ENCODE data around the gene TAOK1. TPM values are rescaled to one million over a fixed set of nuclear protein-coding genes. Genes with fewer than 3 reads are reported as not detected.

TAOK1 gene
- total and polyA plus RNA-seq, 2 of the 13 experiments (the other 11 are each of a cell fraction or from before 2014, with no cell fraction given), result 14.1 to 23.0 TPM

DNA sequence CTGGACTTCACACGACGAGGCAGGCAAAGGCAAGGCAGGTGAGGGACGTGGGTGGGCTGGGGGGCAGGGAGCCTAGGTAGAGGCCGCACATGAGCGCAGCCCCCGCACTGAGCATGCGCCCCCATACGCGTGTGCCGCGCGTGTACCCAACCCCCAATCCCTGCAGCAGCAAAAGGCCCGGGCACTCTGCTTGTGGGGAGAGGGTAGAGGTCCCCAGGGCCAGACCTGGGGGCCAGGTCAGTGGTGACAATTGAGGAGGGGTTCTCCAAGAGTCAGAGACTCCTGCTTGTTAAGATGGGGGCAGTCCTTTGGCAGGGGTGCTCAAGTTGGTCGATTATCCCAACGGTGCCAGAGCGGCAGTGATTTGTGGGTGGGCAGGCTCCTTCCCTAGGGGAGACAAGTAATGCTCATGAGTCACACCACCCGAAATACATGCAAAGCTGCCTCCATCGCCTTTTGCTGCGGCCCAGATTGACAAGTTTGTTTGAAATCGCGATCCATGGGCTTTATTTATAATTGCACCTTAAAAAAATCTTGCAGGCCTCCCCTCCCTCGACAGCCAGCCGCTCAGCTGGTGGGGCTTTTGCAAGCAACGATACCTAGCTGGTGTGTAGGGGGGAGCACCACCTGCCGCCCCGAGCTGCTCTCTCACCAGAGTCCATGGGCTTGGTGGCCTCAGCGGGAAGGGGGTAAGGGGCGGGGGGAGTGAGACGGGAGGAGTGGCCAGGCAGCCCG is 200.4 kb downstream of the TAOK1 start (continued):
- no peak for TF ChIP-seq SMAD1 (CRISPR knock-in tag; IDR thresholded peaks at IDR 0.05; ENCODE audit: borderline replicate concordance, low read depth)
- TF ChIP-seq, protein P1, sequence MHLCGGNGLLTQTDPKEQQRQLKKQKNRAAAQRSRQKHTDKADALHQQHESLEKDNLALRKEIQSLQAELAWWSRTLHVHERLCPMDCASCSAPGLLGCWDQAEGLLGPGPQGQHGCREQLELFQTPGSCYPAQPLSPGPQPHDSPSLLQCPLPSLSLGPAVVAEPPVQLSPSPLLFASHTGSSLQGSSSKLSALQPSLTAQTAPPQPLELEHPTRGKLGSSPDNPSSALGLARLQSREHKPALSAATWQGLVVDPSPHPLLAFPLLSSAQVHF (CRISPR knock-in tag; IDR thresholded peaks at IDR 0.05), result 0 out of 2 replicates have a peak, but pooled peaks have one; percentile 43
- no peak for TF ChIP-seq NCOA2 (CRISPR knock-in tag; IDR thresholded peaks at IDR 0.05)
- TF ChIP-seq SOX13 (IDR thresholded peaks at IDR 0.05), result no peak
- TF ChIP-seq SOX13 (CRISPR knock-in tag; conservative IDR thresholded peaks at IDR 0.05 in 1 of 2, IDR thresholded peaks at IDR 0.05 in 1 of 2), result no peak
- TF ChIP-seq ZNF747 (CRISPR knock-in tag; IDR thresholded peaks at IDR 0.05; ENCODE audit: borderline replicate concordance), result no peak
- no peak; the same call in 1 of the 2 replicates for TF ChIP-seq ZNF589 (CRISPR knock-in tag; conservative IDR thresholded peaks at IDR 0.05)
- TF ChIP-seq ZNF557 (CRISPR knock-in tag; IDR thresholded peaks at IDR 0.05), result 0 out of 2 replicates have a peak, but pooled peaks have one; percentile 32
- no peak for TF ChIP-seq NPAS2 (CRISPR knock-in tag; IDR thresholded peaks at IDR 0.05; ENCODE audit: borderline replicate concordance)
- TF ChIP-seq ZKSCAN5 (CRISPR knock-in tag; IDR thresholded peaks at IDR 0.05), result no peak
- peak; percentile 17; the same call in 1 of the 2 replicates for TF ChIP-seq POLR2AphosphoS5 (IDR thresholded peaks at IDR 0.05; ENCODE audit: low read depth, low read length)
- no peak for TF ChIP-seq IRF2 (CRISPR knock-in tag; IDR thresholded peaks at IDR 0.05)
- no peak for TF ChIP-seq ESRRA (CRISPR knock-in tag; IDR thresholded peaks at IDR 0.05; ENCODE audit: low read depth)
- no peak for TF ChIP-seq TOE1 (CRISPR knock-in tag; IDR thresholded peaks at IDR 0.05)
- no peak for TF ChIP-seq PRDM15 (CRISPR knock-in tag; IDR thresholded peaks at IDR 0.05)
- no peak for TF ChIP-seq ZSCAN30 (CRISPR knock-in tag; IDR thresholded peaks at IDR 0.05)
- TF ChIP-seq TBX2 (CRISPR knock-in tag; IDR thresholded peaks at IDR 0.05; ENCODE audit: borderline replicate concordance), result peak; percentile 6; the same call in 1 of the 2 replicates
- TF ChIP-seq THRA (CRISPR knock-in tag; IDR thresholded peaks at IDR 0.05; ENCODE audit: borderline replicate concordance), result no peak
- no peak for TF ChIP-seq CAMTA2 (CRISPR knock-in tag; IDR thresholded peaks at IDR 0.05; ENCODE audit: borderline replicate concordance)
- TF ChIP-seq THYN1 (CRISPR knock-in tag; IDR thresholded peaks at IDR 0.05; ENCODE audit: borderline replicate concordance, low read depth), result no peak
- no peak for TF ChIP-seq ZNF205 (CRISPR knock-in tag; IDR thresholded peaks at IDR 0.05)
- peak; percentile 80 for TF ChIP-seq MAX (IDR thresholded peaks at IDR 0.05)
- TF ChIP-seq TGIF2 (CRISPR knock-in tag; IDR thresholded peaks at IDR 0.05), result no peak

Data from HepG2 (cell line).